Measurements from ENCODE around the gene CDH12. TPM values are rescaled to one million over a fixed set of nuclear protein-coding genes. Genes with fewer than 3 reads are reported as not detected.
A peak's percentile ranks its signal among the peaks of the same experiment; 100 is the strongest.

Gene CDH12
- polyA plus RNA-seq, 4 donors = 2.6 TPM; not detected in 3

- no peaks in the 10 kb centered on the region for H3K9me3 ChIP-seq (ENCODE audit: control insufficient read depth in 2 of 2, insufficient read depth in 1 of 2, low read depth in 1 of 2, low read length in 1 of 2)
- FAIRE-seq = peak; percentile 57
- no peak for DNase-seq
- H3K27me3 ChIP-seq (ENCODE audit: control insufficient read depth in 3 of 3, insufficient read depth in 3 of 3, low read length in 3 of 3) = no peaks in the 10 kb centered on the region
- no peak overlapping the region for H3K27ac ChIP-seq (ENCODE audit: low read depth in 1 of 3, low read length in 2 of 3)
- H3K4me3 ChIP-seq (ENCODE audit: low read depth in 1 of 3, low read length in 3 of 3) = no peak overlapping the region
- 41 to 54% (median 52%) methylated on average over 2 of the region's 2 CpGs for WGBS, 3 donors
- no peaks in the 10 kb centered on the region for H3K4me1 ChIP-seq (ENCODE audit: control insufficient read depth in 3 of 3, insufficient read depth in 2 of 3, low read depth in 1 of 3, low read length in 2 of 3)
- no peaks in the 10 kb centered on the region for H3K36me3 ChIP-seq (ENCODE audit: control insufficient read depth in 3 of 3, insufficient read depth in 2 of 3, low read depth in 1 of 3, low read length in 3 of 3)
These were observed 1043.5 kb downstream of the CDH12 start for GRCh38 chr5:21809611-21810010.

GRCh38 chr5:21807953-21808352 is 1045.2 kb downstream of the CDH12 start:
- H3K4me3 ChIP-seq (ENCODE audit: low read depth in 1 of 3, low read length in 3 of 3) = no peak overlapping the region
- H3K9me3 ChIP-seq (ENCODE audit: control insufficient read depth in 2 of 2, insufficient read depth in 1 of 2, low read depth in 1 of 2, low read length in 1 of 2) = no peaks in the 10 kb centered on the region
- no peak for DNase-seq
- H3K27me3 ChIP-seq (ENCODE audit: control insufficient read depth in 3 of 3, insufficient read depth in 3 of 3, low read length in 3 of 3) = no peaks in the 10 kb centered on the region
- no peak for FAIRE-seq
- H3K4me1 ChIP-seq (ENCODE audit: control insufficient read depth in 3 of 3, insufficient read depth in 2 of 3, low read depth in 1 of 3, low read length in 2 of 3) = no peaks in the 10 kb centered on the region
- H3K36me3 ChIP-seq (ENCODE audit: control insufficient read depth in 3 of 3, insufficient read depth in 2 of 3, low read depth in 1 of 3, low read length in 3 of 3) = no peaks in the 10 kb centered on the region
- 43 to 65% (median 52%) methylated on average over 5 of the region's 5 CpGs for WGBS, 3 donors
- no peak overlapping the region for H3K27ac ChIP-seq (ENCODE audit: low read depth in 1 of 3, low read length in 2 of 3)

GRCh38 chr5:21806943-21807342 is 1046.2 kb downstream of the CDH12 start:
- H3K4me3 ChIP-seq (ENCODE audit: low read depth in 1 of 3, low read length in 3 of 3) = no peak overlapping the region
- DNase-seq (no peak), FAIRE-seq (no peak)
- H3K9me3 ChIP-seq (ENCODE audit: control insufficient read depth in 2 of 2, insufficient read depth in 1 of 2, low read depth in 1 of 2, low read length in 1 of 2) = no peaks in the 10 kb centered on the region
- no peak overlapping the region for H3K27ac ChIP-seq (ENCODE audit: low read depth in 1 of 3, low read length in 2 of 3)
- H3K4me1 ChIP-seq (ENCODE audit: control insufficient read depth in 3 of 3, insufficient read depth in 2 of 3, low read depth in 1 of 3, low read length in 2 of 3) = no peaks in the 10 kb centered on the region
- 0 to 31% (median 11%) methylated on average over 1 of the region's 1 CpG for WGBS, 3 donors
- H3K36me3 ChIP-seq (ENCODE audit: control insufficient read depth in 3 of 3, insufficient read depth in 2 of 3, low read depth in 1 of 3, low read length in 3 of 3) = no peaks in the 10 kb centered on the region
- no peaks in the 10 kb centered on the region for H3K27me3 ChIP-seq (ENCODE audit: control insufficient read depth in 3 of 3, insufficient read depth in 3 of 3, low read length in 3 of 3)

- H3K36me3 ChIP-seq (ENCODE audit: control insufficient read depth in 3 of 3, insufficient read depth in 2 of 3, low read depth in 1 of 3, low read length in 3 of 3) = no peaks in the 10 kb centered on the region
- 59 to 71% (median 70%) methylated on average over 3 of the region's 3 CpGs for WGBS, 3 donors
- H3K27me3 ChIP-seq (ENCODE audit: control insufficient read depth in 3 of 3, insufficient read depth in 3 of 3, low read length in 3 of 3) = no peaks in the 10 kb centered on the region
- H3K4me3 ChIP-seq (ENCODE audit: low read depth in 1 of 3, low read length in 3 of 3) = no peak overlapping the region
- H3K9me3 ChIP-seq (ENCODE audit: control insufficient read depth in 2 of 2, insufficient read depth in 1 of 2, low read depth in 1 of 2, low read length in 1 of 2) = no peaks in the 10 kb centered on the region
- FAIRE-seq (no peak), DNase-seq (no peak)
- H3K4me1 ChIP-seq (ENCODE audit: control insufficient read depth in 3 of 3, insufficient read depth in 2 of 3, low read depth in 1 of 3, low read length in 2 of 3) = no peaks in the 10 kb centered on the region
- no peak overlapping the region for H3K27ac ChIP-seq (ENCODE audit: low read depth in 1 of 3, low read length in 2 of 3)
These were observed 1046.9 kb downstream of the CDH12 start for GRCh38 chr5:21806271-21806670.

- no peaks in the 10 kb centered on the region for H3K27me3 ChIP-seq (ENCODE audit: control insufficient read depth in 3 of 3, insufficient read depth in 3 of 3, low read length in 3 of 3)
- 29 to 43% (median 42%) methylated on average over 4 of the region's 4 CpGs for WGBS, 3 donors
- DNase-seq (peak; percentile 1 to 22), FAIRE-seq (no peak)
- no peaks in the 10 kb centered on the region for H3K4me1 ChIP-seq (ENCODE audit: control insufficient read depth in 3 of 3, insufficient read depth in 2 of 3, low read depth in 1 of 3, low read length in 2 of 3)
- H3K36me3 ChIP-seq (ENCODE audit: control insufficient read depth in 3 of 3, insufficient read depth in 2 of 3, low read depth in 1 of 3, low read length in 3 of 3) = no peaks in the 10 kb centered on the region
- H3K9me3 ChIP-seq (ENCODE audit: control insufficient read depth in 2 of 2, insufficient read depth in 1 of 2, low read depth in 1 of 2, low read length in 1 of 2) = no peaks in the 10 kb centered on the region
- no peak overlapping the region for H3K4me3 ChIP-seq (ENCODE audit: low read depth in 1 of 3, low read length in 3 of 3)
- no peak overlapping the region for H3K27ac ChIP-seq (ENCODE audit: low read depth in 1 of 3, low read length in 2 of 3)
These were observed 1050.2 kb downstream of the CDH12 start for GRCh38 chr5:21802869-21803490.

- Histone ChIP-seq H3K36me3 (ENCODE audit: control insufficient read depth in 3 of 3, insufficient read depth in 2 of 3, low read depth in 1 of 3, low read length in 3 of 3) (no peaks in the 10 kb centered on the region), H3K27ac (ENCODE audit: low read depth in 1 of 3, low read length in 2 of 3) (no peak overlapping the region), H3K4me3 (ENCODE audit: low read depth in 1 of 3, low read length in 3 of 3) (no peak overlapping the region), H3K27me3 (ENCODE audit: control insufficient read depth in 3 of 3, insufficient read depth in 3 of 3, low read length in 3 of 3) (no peaks in the 10 kb centered on the region), H3K4me1 (ENCODE audit: control insufficient read depth in 3 of 3, insufficient read depth in 2 of 3, low read depth in 1 of 3, low read length in 2 of 3) (no peaks in the 10 kb centered on the region), H3K9me3 (ENCODE audit: control insufficient read depth in 2 of 2, insufficient read depth in 1 of 2, low read depth in 1 of 2, low read length in 1 of 2) (no peaks in the 10 kb centered on the region)
- WGBS, 3 donors = 95 to 97% (median 95%) methylated on average over 10 of the region's 10 CpGs
- FAIRE-seq (no peak), DNase-seq (no peak)
These were observed 1051.0 kb downstream of the CDH12 start for GRCh38 chr5:21802100-21802499.

- H3K4me3 ChIP-seq (ENCODE audit: low read depth in 1 of 3, low read length in 3 of 3) = no peak overlapping the region
- no peaks in the 10 kb centered on the region for H3K9me3 ChIP-seq (ENCODE audit: control insufficient read depth in 2 of 2, insufficient read depth in 1 of 2, low read depth in 1 of 2, low read length in 1 of 2)
- WGBS, 3 donors = 19 to 44% (median 30%) methylated on average over 2 of the region's 2 CpGs
- H3K27me3 ChIP-seq (ENCODE audit: control insufficient read depth in 3 of 3, insufficient read depth in 3 of 3, low read length in 3 of 3) = no peaks in the 10 kb centered on the region
- H3K4me1 ChIP-seq (ENCODE audit: control insufficient read depth in 3 of 3, insufficient read depth in 2 of 3, low read depth in 1 of 3, low read length in 2 of 3) = no peaks in the 10 kb centered on the region
- FAIRE-seq = no peak
- DNase-seq = no peak
- H3K27ac ChIP-seq (ENCODE audit: low read depth in 1 of 3, low read length in 2 of 3) = no peak overlapping the region
- H3K36me3 ChIP-seq (ENCODE audit: control insufficient read depth in 3 of 3, insufficient read depth in 2 of 3, low read depth in 1 of 3, low read length in 3 of 3) = no peaks in the 10 kb centered on the region
These were observed 1060.4 kb downstream of the CDH12 start for GRCh38 chr5:21792748-21793147.

- H3K4me3 ChIP-seq (ENCODE audit: low read depth in 1 of 3, low read length in 3 of 3) = no peak overlapping the region
- DNase-seq = no peak
- no peaks in the 10 kb centered on the region for H3K9me3 ChIP-seq (ENCODE audit: control insufficient read depth in 2 of 2, insufficient read depth in 1 of 2, low read depth in 1 of 2, low read length in 1 of 2)
- FAIRE-seq = no peak
- no peak overlapping the region for H3K27ac ChIP-seq (ENCODE audit: low read depth in 1 of 3, low read length in 2 of 3)
- WGBS, 3 donors = 60 to 75% (median 63%) methylated on average over 2 of the region's 2 CpGs
- no peaks in the 10 kb centered on the region for H3K4me1 ChIP-seq (ENCODE audit: control insufficient read depth in 3 of 3, insufficient read depth in 2 of 3, low read depth in 1 of 3, low read length in 2 of 3)
- no peaks in the 10 kb centered on the region for H3K36me3 ChIP-seq (ENCODE audit: control insufficient read depth in 3 of 3, insufficient read depth in 2 of 3, low read depth in 1 of 3, low read length in 3 of 3)
- no peaks in the 10 kb centered on the region for H3K27me3 ChIP-seq (ENCODE audit: control insufficient read depth in 3 of 3, insufficient read depth in 3 of 3, low read length in 3 of 3)
These were observed 1061.8 kb downstream of the CDH12 start for GRCh38 chr5:21791304-21791703.

GRCh38 chr5:21784487-21784886 is 1068.7 kb downstream of the CDH12 start:
- no peaks in the 10 kb centered on the region for H3K4me1 ChIP-seq (ENCODE audit: control insufficient read depth in 3 of 3, insufficient read depth in 2 of 3, low read depth in 1 of 3, low read length in 2 of 3)
- DNase-seq (no peak), FAIRE-seq (no peak)
- WGBS, 3 donors = 90 to 100% (median 95%) methylated on average over 1 of the region's 1 CpG
- H3K4me3 ChIP-seq (ENCODE audit: low read depth in 1 of 3, low read length in 3 of 3) = no peak overlapping the region
- H3K36me3 ChIP-seq (ENCODE audit: control insufficient read depth in 3 of 3, insufficient read depth in 2 of 3, low read depth in 1 of 3, low read length in 3 of 3) = no peaks in the 10 kb centered on the region
- H3K27me3 ChIP-seq (ENCODE audit: control insufficient read depth in 3 of 3, insufficient read depth in 3 of 3, low read length in 3 of 3) = no peaks in the 10 kb centered on the region
- no peak overlapping the region for H3K27ac ChIP-seq (ENCODE audit: low read depth in 1 of 3, low read length in 2 of 3)
- H3K9me3 ChIP-seq (ENCODE audit: control insufficient read depth in 2 of 2, insufficient read depth in 1 of 2, low read depth in 1 of 2, low read length in 1 of 2) = no peaks in the 10 kb centered on the region

Data from small intestine (tissue), 7 donors.